HPDE6-E6E7 (cell line): ENCODE data around the gene MSI2.

Source experiments
- DNase-seq: peaks from one replicate; pipeline ENCODE4 v3.0.0; 2011; ENCODE audit warnings: missing footprints; ENCODE audit errors: extremely low spot score

The MSI2 gene

DNA sequence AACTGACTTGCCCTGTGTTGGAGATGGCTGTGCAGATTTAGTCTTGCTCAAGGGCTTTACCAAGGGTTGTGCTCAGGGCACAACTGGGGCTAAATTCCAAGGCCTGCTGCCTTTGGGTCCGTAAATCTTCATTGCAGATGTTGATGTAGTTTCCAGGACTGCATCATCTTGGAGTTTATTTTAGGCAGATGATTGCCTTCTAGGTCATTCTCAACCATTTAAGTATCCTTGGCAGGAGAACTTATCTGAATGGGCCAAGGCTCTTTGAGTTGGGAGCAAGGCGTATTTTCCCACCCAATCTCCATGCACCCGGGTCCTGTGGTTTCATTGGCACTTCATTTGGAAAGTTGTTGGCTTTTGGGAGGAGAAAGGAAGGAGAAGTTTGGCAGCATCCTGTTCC is 200.3 kb downstream of the MSI2 start:
- no peak for DNase-seq

DNA sequence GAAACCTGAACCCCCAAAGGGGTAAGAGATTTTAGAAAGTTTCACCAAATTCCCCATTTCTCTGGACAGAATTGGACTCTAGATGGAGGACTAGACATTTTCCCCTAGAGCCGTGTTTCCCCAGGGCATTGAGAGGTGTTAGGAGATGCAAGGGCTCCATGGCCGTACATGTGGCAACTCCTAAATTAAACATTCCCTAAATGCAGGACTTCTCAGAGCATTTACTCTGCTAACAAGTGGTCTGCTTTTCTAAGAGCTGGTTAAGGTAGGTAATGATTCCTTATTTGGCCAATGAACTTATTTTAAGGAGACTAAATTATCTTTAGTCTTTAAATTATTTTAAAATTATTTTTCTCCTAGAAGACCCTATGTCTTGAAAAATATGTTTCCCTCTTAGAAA is 200.9 kb downstream of the MSI2 start:
- no peak for DNase-seq

DNA sequence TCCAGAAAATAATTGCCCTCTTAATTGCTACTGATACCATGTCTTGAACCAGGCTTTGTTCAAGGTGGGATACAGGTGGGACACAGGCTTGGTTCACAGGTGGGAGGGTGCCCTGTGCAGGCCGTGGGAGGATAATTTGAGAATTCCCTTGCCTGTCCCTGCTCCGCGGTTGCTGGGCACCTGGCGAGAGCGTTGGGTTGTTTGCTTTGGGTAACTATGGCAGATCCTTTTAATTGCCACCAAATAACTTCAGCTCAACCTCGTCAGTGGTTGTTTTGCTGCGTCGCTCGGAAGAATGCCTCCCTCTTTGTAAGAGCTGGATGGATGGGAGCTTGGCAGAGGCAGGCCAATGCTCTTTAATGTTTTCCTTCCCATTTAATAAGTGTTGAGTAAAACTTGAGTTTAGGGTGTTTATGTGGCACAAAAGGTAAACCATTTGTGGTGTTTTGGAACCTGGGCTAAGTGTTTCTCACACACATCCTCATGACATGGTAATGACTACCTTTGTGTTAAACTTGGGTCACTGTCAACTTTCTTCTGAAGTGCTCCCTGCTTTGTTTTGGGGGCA is 202.5 kb downstream of the MSI2 start:
- no peak for DNase-seq

DNA sequence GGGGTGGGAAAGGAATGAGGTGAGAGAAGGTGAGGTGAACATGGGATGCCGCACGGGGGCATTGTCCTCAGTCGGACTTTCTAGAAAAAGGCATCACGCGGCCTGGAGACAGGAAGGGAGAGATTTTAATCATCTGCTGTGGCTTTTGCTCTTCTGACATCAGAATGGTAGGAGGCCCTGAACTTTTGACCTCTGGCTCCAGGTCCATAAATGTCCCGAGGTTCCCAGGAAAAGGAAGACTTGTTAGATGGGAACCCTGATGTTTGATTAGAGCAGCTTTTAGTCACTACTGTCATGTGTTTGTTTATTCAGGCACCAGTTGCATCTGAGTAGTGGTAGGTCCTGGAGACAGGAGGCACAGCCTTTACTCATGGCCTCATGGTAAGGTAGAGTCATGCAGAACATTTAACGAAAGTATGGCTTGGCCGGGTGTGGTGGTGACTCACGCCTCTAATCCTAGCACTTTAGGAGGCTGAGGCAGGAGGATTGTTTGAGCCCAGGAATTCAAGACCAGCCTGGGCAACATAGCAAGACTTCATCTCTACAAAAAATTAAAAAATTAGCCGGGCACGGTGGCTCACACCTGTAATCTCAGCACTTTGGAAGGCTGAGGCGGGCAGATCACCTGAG is 203.1 kb downstream of the MSI2 start:
- no peak for DNase-seq

DNA sequence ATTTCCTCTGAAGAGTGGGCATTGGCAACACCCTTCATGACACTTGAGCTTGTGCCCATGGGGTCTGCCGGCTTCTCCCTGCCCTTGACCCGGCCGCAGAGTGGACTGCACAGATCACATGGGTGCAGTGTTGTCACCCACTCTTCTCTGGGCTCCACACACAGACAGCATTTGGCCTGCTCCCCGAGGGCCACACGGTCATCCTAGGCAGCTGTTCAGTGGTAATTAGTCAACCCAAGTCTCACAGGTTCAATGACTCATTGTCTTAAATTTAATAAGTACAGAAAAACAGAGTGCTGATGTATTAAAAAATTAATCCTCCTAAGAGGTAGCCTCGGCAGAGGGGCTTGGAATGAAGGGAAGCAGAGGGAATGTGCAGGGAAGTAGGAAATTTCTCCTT is 204.8 kb downstream of the MSI2 start:
- DNase-seq: no peak

DNA sequence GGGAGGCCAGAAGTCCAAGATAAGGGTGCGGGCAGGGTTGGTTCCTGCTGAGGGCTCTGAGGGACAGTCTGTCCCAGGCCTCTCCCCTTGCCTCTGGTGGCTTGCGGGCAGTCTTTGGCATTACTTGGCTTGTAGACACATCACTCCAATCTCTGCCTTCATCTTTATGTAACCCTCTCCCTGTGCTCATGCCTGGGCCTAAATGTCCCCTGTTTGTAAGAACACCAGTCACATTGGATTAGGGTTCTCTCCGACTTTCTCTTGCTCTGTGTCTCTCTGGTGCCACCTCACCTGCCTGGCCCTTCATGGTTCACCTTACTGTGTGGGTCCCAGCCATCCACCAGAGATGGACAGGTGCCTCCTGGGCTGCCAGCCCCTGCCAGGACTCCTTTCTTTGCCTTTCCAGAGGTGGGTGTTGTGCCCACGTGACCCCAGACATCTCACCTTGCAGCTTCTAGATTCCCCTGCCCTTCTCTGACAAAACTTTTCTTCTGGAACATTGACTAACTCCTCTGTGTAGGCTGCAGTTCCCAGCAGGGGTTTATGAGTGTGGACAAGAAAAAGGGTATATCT is 205.8 kb downstream of the MSI2 start:
- DNase-seq: no peak

DNA sequence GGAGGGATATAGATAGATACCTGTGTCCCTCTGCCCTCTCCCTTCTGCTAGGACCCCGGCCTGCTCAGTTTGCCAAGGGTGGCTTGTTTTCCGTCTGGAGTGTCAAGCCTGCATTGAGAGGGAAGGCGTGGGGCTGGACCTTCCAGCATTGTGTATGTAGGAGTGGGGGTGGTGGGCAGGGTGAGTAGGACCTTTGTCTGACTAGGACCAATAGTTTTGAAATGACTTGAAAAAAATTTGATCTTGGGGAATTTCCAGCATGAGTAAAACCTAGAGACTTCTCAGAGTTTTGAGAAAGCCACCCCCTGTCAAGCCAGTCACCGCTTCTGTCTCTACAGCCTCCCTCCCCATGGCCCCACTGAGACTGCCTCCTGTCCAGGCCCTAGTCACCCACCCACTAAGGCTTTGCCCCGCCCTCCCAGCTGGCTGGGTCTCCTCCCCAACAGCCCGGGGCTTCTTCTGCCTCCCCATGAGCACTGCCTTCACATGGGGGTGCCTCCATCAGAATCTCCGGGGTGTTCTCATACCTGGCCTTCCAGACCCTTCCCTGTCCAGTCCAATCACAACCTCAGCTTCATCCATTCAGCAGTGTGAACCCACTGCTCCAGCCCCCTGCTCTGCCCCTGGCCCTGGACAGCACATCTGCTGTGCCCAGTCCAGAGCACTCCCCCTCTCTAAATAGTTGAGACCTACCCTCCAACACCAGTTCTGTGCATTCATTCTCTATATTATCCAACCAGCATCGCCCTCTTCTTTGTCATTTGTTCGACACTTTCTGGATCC is 207.0 kb downstream of the MSI2 start:
- no peak for DNase-seq

DNA sequence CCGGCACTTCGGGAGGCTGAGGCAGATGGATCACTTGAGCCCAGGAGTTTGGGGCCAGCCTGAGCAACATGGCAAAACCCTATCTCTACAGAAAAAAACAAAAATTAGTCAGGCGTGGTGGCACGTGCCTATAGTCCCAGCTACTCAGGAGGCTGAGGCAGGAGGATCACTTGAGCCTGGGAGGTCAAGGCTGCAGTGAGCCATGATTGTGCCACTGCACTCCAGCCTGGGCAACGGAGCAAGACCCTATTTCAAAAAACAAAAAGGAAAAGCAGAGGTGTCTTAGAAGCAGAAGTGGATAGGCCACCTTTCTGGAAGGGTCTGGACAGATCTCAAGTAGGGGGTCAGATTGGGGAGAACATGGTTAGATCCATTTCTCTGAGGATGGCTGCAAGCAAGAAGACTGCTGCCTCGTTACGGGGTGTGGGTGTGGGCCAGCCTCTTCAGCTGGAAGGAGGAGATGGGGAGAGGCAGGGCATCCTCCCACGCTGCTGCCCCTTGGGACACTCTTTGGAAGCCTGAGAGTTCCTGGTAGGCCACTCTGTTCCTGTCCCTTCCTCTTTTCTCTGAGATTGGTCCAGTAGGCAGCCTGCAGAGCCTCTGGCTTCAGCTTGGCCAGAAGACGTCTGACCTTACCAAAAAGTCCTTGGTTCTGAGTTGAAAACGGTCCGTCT is 208.0 kb downstream of the MSI2 start:
- DNase-seq: no peak

DNA sequence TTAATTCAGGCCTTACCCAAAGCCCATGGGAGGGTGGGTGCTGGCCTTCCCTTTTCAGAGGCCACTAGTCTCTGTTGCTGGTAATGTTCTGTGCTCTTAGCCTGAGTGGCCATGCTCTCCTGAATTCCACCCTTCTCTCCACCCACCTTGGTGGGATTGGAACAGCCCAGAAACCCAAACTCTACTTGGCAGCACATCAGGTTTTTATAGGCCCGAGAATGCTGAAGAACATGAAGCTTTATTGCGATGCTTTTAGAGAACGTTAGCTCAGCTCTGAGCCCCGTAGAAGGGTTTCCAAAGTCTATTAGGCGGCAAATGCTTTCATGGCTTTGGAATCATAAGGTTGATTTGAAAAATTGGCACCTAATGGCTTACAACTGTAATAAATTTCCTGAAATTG is 209.3 kb downstream of the MSI2 start:
- no peak for DNase-seq

DNA sequence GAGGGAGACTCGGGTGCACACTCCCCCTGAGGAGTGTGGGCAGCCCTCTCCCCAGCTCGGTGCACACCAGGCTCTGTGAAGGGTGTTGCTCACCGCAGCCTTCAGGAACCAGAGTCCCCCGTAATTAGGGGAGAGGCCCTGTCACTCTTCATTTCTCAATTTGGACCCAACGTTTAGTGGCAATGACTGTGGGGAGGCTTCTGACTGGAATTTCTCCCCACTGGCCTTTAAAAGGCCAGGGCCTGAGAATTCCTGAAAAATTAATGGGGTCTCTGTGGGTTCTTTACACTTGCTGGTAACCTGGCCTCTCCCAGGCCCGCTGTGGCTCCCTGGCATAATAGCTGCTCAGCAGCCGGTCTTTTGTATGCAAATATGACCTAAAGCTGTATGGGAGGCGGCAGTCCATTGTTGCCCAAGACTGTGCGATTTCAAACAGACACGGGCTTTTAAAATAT is 209.7 kb downstream of the MSI2 start:
- no peak for DNase-seq

DNA sequence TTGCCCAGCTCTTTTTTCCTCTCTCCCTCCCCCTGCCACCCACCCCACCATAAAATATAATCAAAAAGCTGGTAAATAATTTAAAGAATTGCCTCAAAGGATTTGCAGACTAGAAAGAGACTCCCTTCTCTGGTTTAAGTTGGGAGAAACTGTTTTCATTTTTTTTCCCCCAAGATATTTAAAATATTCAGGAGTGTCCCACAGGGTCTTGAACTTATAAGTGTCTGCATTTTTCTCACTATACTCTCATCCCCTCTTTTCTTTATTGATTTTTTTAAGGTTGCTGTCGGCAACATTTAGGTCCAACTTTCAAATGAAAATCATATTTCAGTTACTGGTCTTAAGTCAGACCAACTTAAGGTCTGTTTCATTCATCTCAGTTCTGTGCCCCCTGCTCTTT is 210.2 kb downstream of the MSI2 start:
- DNase-seq: no peak

DNA sequence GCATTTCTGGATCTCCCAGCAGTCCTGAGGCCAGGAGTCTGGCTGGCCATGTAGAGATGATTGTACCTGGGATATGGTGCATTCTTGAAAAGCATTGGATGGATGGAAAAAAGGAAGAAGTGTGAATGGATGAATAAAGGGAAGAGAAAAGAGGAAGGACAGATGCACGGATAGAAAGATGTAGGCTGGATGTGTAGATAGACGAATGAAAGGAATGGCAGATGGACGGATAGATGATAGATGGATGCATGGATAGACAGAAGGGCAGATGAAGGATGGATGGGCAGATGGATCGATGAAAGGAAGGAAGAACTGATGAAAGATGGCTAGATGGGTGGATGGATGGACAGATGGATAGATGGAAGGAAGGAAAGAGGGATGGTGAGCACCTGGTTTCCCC is 210.9 kb downstream of the MSI2 start:
- no peak for DNase-seq

DNA sequence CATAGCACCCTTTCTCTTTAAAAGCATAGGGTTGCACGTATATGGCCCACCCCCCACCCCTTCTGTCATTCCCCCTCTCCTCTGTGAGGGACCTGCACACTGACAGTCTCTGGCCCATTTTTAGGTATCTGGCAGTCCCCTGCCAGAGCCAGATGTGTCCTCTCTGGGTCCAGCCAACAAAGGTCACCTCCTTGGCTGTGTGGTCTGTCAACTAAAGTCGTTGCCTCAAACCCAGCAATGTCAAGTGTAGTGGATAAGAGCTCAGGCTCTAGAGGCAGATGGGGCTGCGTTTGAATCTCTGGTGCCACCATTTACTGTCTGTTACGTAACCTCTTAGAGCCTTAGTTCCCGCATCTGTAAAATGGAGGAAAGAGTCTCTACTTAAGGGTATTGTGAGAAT is 211.5 kb downstream of the MSI2 start:
- DNase-seq: no peak

DNA sequence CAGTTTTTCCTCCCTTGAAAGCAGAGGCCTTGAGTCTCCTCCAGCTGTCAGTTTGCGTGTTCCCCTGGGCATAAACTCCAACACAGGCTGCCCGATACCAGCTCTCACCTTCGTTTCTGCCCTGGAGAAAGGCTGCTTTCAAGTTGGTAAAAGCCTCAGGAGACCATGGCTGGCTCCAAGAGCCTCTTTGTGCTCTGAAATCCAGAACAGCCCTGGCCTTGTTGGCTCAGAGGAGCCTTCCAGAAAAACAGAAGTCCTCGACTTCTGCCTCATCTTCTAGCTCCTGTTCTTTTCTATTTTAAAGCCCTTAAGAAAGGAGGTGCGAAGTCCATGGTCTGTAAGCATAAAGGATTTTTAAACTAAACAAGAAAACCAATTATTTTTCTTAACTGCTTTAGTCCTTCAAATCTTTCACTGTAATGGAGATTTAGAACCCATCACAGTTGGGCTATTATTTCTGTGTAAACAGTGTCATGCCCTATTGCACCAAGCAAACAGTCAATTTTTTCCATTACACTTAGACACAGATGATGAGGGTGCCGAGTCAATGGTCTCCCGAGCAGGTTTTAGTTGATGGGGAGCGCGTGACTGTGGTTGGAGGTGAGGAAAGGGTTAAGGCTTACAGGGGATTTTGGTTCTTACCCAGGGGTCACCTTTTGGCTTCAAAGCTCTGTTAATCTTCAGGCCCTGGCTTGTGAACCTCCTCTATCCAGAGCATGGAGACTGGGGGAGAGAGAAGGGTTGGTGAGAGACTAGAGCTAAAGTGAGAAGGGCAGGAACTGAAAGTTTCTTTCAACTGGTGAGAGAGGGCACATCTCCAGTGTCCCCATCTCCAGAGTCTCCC is 212.8 kb downstream of the MSI2 start:
- DNase-seq: no peak

DNA sequence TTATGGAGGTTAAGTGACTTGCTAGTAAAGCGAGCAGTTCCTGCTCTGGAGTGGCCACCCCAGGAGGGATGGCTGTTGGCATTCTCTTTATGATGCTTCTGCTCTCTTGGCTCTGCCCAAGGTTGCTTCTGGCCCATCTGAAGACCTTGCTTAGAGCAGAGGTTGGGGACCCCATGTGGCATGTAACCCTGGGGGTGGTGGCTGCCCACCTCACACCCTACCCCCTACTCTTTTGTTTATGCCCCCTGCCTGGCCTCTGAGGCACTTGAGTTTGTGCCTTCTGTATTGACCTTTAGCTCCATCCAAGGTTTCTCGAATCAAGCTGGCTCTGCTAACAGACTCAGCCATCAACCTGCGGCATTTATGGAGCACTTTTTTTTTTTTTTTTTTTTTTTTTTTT is 214.6 kb downstream of the MSI2 start:
- no peak for DNase-seq

DNA sequence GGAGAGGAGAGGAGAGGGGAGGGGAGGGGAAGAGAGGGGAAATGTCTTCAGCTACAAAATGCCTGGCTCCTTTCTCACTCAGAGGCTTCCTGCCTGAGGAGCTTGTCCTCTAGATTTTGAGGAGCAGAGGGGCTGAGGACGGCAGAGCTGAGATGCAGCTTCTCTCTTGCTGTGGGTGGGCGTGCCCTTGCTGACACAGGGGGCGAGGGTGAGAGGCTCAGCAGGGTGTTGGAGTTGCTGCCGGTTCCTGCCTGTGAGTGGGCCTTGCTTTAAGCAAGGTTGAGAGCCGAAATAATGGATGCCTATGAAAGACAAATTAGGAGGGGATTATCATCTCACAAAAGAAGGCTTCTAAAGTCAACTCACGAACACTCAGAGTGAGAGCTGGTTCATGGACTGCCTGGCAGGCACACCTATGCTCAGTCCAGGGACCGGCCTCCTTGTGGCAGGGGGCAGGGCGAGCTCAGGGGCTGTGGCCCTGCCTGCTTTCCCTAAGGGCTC is 215.6 kb downstream of the MSI2 start:
- no peak for DNase-seq

DNA sequence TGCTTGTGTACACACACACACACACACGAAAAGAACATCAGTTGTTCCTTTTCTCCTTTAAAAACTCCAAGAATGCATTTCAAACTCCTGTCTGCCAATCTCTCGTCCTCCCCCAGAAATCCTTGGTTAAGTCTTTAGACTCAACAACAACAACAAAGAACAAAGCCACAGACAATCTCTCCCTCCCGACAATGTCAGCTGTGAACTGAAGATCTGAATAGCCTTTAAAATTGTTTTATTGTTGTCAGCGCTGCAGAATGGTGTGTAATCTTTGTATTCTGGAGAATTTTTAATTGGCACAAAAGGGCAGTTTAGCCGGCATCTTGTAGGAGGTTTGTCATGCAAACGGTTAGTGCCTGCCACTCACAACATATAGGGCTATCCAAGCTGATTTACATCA is 219.5 kb downstream of the MSI2 start:
- DNase-seq: no peak

DNA sequence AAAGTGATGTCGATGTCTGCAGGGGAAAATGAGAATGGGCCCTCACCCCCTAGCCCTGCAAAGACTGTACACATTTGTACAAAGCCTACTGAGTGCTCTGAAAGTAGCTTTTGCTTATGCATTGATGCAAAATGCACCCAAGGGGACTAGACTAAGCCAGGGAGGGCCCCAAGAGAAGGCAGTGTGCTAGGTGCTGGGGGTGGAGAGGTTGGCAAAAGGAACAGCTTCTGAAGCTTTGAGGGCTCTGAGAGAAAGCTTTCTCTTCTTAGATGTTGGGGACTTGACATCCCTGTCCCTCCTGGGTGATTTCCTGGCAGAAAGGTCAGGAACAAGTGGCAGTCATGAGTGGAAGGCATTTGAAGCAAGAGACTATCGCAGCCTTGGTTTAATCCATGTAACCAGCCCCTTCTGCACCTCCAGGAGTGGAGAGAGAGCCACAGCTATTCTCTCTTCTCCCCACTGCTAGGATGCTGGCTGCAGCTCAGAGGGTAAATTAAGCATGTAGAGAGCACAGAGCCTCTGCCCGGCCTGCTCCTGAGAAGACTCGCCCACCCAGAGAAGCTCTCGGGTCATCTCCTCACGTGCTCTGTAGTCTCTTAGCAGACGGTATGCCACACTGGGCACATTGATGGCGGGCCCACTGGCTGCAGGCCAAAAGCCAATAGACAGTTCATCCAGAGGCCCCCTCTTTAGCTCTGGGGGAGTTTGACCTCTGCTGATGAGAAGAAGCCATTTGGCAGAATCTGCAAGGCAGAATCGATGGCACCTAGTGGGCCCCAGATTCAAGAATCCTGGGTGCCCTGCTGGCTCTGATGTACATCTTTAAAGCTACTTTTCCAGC is 221.4 kb downstream of the MSI2 start:
- no peak for DNase-seq

DNA sequence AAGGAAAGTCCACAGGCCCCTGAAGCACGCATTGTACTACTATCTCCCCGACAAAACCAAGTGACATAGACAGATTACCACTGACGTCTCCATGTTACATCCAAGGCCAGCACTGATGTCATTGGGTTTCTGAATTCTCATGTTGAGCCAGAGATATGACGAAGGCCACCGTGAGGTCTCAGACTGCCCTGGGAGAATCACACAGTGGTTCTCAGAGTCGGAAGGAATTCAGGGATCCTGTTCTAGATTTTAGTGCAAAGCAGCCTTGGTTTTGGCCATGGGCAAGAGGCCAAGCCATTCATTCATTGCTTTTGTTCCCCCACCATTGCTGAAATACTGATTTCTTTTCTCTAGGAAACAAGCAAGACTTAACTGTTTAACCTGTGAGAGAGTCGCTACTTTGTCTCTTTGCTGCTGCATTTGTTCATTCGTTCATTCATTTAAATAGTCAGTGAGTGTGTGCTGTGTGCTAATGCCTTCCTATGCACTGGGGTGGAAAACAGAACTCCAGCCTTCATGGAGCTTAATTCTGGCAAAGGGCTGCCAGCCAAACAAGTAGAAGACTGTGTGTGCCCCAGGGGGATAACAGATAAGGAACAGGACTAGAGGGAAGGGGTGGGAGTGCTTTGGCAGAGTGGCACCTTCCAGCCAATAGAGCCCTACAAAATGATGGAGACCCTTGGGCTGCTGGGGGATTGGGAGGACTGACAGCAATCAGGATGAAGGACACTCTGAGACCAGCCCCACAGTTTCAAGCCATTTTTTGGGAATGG is 222.3 kb downstream of the MSI2 start:
- DNase-seq: no peak
